GM18511 (cell line): Measurements from ENCODE around the gene ADGRD1.

Experiments used
- ATAC-seq: cut with Tn5 transposase; IDR thresholded peaks from one replicate; pipeline ENCODE4 v1.9.1; 2021; ENCODE audit warnings: mild to moderate bottlenecking, moderate library complexity; ENCODE audit not compliant: unreplicated experiment

The ADGRD1 gene

DNA sequence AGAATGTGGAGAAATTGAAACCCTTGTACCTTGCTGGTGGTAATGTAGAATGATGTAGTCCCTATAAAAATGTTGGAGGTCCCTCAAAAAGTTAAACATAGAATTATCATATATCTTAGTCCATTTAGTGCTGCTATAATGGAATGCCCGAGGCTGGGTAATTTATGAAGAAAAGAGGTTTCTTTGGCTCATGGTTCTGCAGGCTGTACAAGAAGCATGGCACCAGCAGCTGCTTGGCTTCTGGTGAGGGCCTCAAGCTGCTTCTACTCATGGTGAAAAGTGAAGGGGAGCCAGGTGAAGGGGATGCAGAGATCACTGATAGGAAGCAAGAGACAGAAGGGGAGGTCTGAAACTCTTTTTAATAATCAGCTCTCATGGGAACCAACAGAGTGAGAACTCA, 233.9 kb downstream of the ADGRD1 start:
- no peak for ATAC-seq

DNA sequence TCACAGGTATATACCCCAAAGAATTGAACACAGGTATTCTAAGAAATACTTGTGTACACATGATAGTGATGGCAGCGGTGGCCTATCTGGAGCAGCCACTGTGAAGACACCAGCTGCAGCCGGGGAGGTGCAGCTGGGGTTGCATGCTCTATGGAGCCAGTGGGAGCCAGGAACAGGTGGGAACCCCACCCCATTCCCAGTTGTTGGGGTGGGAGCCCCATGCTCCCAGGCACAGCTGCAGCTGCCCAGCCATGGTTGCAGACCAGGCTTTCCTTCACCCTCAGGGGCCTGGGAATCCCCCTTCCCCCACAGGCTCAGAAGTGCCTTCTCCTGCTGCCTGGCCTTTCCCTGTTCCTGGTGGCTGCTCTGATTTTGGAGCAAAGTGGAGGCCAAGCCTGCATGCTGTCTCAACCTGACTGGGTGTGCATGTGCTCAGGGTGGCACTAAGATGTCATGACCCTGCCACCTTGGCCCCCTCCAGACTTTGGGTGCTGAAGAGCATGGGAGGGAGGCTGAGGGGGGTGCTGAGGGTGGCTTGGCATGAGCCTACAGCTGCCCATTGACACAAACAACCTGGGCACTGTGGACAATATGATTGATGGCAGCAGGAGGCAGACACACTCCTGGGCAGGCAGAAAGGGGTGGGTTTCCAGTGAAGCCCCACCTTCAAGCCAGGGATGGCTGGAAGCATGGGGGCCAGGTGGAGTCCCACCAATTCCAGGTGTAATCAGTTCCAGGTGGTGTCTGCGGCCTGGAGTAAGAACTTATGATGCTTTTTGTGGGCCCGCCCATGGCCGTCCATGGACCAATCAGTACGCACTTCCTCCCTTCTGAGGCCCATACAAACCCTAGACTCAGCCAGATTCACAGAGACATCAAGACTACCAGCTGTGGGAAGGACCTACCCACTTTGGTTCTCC, 234.7 kb downstream of the ADGRD1 start:
- no peak for ATAC-seq

- ATAC-seq = no peak
Measured at GRCh38 chr12:131189781-131190180, 236.1 kb downstream of the ADGRD1 start.

DNA sequence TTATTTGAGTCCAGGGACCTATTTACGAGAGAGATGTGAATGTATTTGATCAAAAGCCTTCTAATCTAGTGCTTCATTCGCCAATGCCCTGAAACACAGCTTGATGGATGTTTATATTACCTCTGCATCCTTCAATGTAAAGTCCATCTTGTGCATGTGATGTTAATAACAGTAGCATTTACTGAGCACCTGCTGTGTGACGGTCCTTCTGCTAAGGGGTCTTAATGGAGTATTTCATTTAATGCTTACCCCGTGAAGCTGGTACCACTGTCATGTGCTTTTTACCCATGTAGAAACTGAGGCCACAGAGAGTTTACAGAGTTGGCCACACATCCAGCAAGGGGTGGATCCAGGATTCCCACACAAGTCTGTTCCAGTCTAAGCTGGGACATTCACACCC, 237.3 kb downstream of the ADGRD1 start:
- no peak for ATAC-seq
